Upper lobe of left lung (tissue), 6 donors: ENCODE results near the gene SCLY. TPM values are rescaled to one million over a fixed set of nuclear protein-coding genes. Genes with fewer than 3 reads are reported as not detected.
A peak's percentile ranks its signal among the peaks of the same experiment; 100 is the strongest.

ENCODE experiments used
- ATAC-seq, 2 donors: fragments of 200-7000 bp; cut with Tn5 transposase; one replicate each; pipeline ENCODE4 v1.9.1; 2022; ENCODE audit warnings: mild to moderate bottlenecking in 2 of 2, moderate library complexity in 2 of 2; ENCODE audit not compliant: low FRiP score in 2 of 2
- DNase-seq, 2 donors: peaks; one replicate each; pipeline ENCODE4 v3.0.0-alpha.2; 2019 to 2020
- H3K27ac ChIP-seq, 4 donors: fragments of 200-600 bp; sonication (generic); one replicate each; pipeline ENCODE4 v1.5.1; 2016 to 2019
- H3K27me3 ChIP-seq, 4 donors: fragments of 200-600 bp; sonication (generic); one replicate each; pipeline ENCODE4 v1.5.1; 2017 to 2019
- H3K36me3 ChIP-seq, 4 donors: fragments of 200-600 bp; sonication (generic); one replicate each; pipeline ENCODE4 v1.5.1; 2016 to 2019
- H3K4me1 ChIP-seq, 4 donors: fragments of 200-600 bp; sonication (generic); one replicate each; pipeline ENCODE4 v1.5.1; 2018 to 2019
- H3K4me3 ChIP-seq, 4 donors: fragments of 200-600 bp; sonication (generic); one replicate each; pipeline ENCODE4 v1.5.1; 2017 to 2019; ENCODE audit warnings: mild to moderate bottlenecking in 2 of 4, moderate library complexity in 1 of 4
- H3K9me3 ChIP-seq, 4 donors: fragments of 200-600 bp; sonication (generic); one replicate each; pipeline ENCODE4 v1.5.1; 2018 to 2019
- CTCF ChIP-seq, 6 experiments: fragments of 450-650 bp in 4 of 6; fragments of 200-600 bp in 2 of 6; sonication (generic) in 2 of 6; IDR thresholded peaks; one replicate each; pipeline ENCODE4 v1.5.1; 2016 to 2019; ENCODE audit warnings: antibody characterized with exemption in 6 of 6
- EP300 ChIP-seq, 4 donors: sonication (generic); formaldehyde crosslinking; IDR thresholded peaks; one replicate each; pipeline ENCODE4 v1.5.1; 2017; ENCODE audit warnings: antibody characterized with exemption in 4 of 4, control low read depth in 2 of 4
- POLR2A ChIP-seq, 4 donors: fragments of 450-650 bp; IDR thresholded peaks; one replicate each; pipeline ENCODE4 v1.5.1; 2016 to 2017; ENCODE audit warnings: antibody characterized with exemption in 4 of 4, mild to moderate bottlenecking in 2 of 4
- POLR2AphosphoS5 ChIP-seq, 2 donors: sonication (generic); formaldehyde crosslinking; IDR thresholded peaks; one replicate each; pipeline ENCODE4 v1.5.1; 2017; ENCODE audit warnings: antibody characterized with exemption in 2 of 2
- WGBS, 2 donors: methylation state at CpG; one replicate each; pipeline ENCODE4 v1.1.5; 2017 to 2018; 5-methylcytosine and 5-hydroxymethylcytosine counted together
- total RNA-seq, 6 donors: library from RNA; depleted of rRNA in 4 of 6; stranded (reverse); fragments of >200 nt in 4 of 6; gene quantifications; one replicate each; pipeline versions ENCODE4 v1.1.0 to v1.2.1, GENCODE V29; 2016 to 2021
- donor health status: DM: no; HTN: no; CAD: no; lungs with moderate emphysema.
- donor health status: DM: no; HTN: yes; CAD: no; lungs with severe emphysema.

SCLY gene
- total RNA-seq, 6 donors from 2014 or later: 9.4 to 19.9 (median 11.1) TPM

- no peak overlapping the region for H3K27ac ChIP-seq
- DNase-seq: peak in 1 of 2 donors; percentile 70
- 86 to 95% methylated on average over 12 to 21 of the region's 22 CpGs for WGBS, 2 donors
These were observed 67.2 kb downstream of the SCLY start for GRCh38 chr2:238128061-238128440.

GRCh38 chr2:238128534-238129001, 67.8 kb downstream of the SCLY start:
- Histone ChIP-seq H3K36me3 (no peaks in the 10 kb centered on the region), H3K4me3 (no peak overlapping the region), H3K27me3 (no peaks in the 10 kb centered on the region), H3K9me3 (no peaks in the 10 kb centered on the region), H3K4me1 (peaks cover 0 to 7% (median 3%) of the 10 kb centered on the region in 4 donors), H3K27ac (no peak overlapping the region)
- ATAC-seq (no peak), DNase-seq (peak in 1 of 2 donors; percentile 82)
- TF ChIP-seq POLR2AphosphoS5 (IDR thresholded peaks at IDR 0.05) (no peak), CTCF (IDR thresholded peaks at IDR 0.05) (no peak), POLR2A (IDR thresholded peaks at IDR 0.05) (no peak), EP300 (IDR thresholded peaks at IDR 0.05) (no peak)
- WGBS, 2 donors: 71 to 81% methylated on average over 7 to 30 of the region's 30 CpGs

More at GRCh38 chr2:238128061-238128440, 67.2 kb downstream of the SCLY start:
- H3K4me3 ChIP-seq: no peak overlapping the region
- peaks cover 0 to 7% (median 3%) of the 10 kb centered on the region in 4 donors for H3K4me1 ChIP-seq
- H3K36me3 ChIP-seq: no peaks in the 10 kb centered on the region
- H3K27me3 ChIP-seq: no peaks in the 10 kb centered on the region
- H3K9me3 ChIP-seq: no peaks in the 10 kb centered on the region
- TF ChIP-seq CTCF (IDR thresholded peaks at IDR 0.05) (no peak), POLR2A (IDR thresholded peaks at IDR 0.05) (no peak), EP300 (IDR thresholded peaks at IDR 0.05) (no peak), POLR2AphosphoS5 (IDR thresholded peaks at IDR 0.05) (no peak)
- no peak for ATAC-seq

- peaks cover 0 to 7% (median 3%) of the 10 kb centered on the region in 4 donors for H3K4me1 ChIP-seq
- no peaks in the 10 kb centered on the region for H3K36me3 ChIP-seq
- peak in 1 of 2 donors; percentile 52 for DNase-seq
- H3K9me3 ChIP-seq: no peaks in the 10 kb centered on the region
- no peaks in the 10 kb centered on the region for H3K27me3 ChIP-seq
- H3K4me3 ChIP-seq: no peak overlapping the region
- no peak overlapping the region for H3K27ac ChIP-seq
- ATAC-seq: no peak
- WGBS, 2 donors: 89% methylated on average over 11 to 22 of the region's 22 CpGs
- TF ChIP-seq EP300 (IDR thresholded peaks at IDR 0.05) (no peak), CTCF (IDR thresholded peaks at IDR 0.05) (no peak), POLR2A (IDR thresholded peaks at IDR 0.05) (no peak), POLR2AphosphoS5 (IDR thresholded peaks at IDR 0.05) (no peak)
These were observed 68.6 kb downstream of the SCLY start for GRCh38 chr2:238129166-238130010.

GRCh38 chr2:238130111-238130695, 69.4 kb downstream of the SCLY start:
- H3K4me3 ChIP-seq: no peak overlapping the region
- TF ChIP-seq POLR2AphosphoS5 (IDR thresholded peaks at IDR 0.05) (no peak), CTCF (IDR thresholded peaks at IDR 0.05) (no peak), POLR2A (IDR thresholded peaks at IDR 0.05) (no peak), EP300 (IDR thresholded peaks at IDR 0.05) (no peak)

More at GRCh38 chr2:238130111-238130695, 69.4 kb downstream of the SCLY start:
- WGBS, 2 donors: 95% methylated on average over 4 of the region's 28 CpGs; no CpG with 5 or more reads in 1 of the 2 donors
- H3K4me1 ChIP-seq: peaks cover 0 to 7% (median 3%) of the 10 kb centered on the region in 4 donors
- no peaks in the 10 kb centered on the region for H3K9me3 ChIP-seq
- no peaks in the 10 kb centered on the region for H3K36me3 ChIP-seq
- peak in 1 of 2 donors; percentile 76 for DNase-seq
- no peak for ATAC-seq
- H3K27me3 ChIP-seq: no peaks in the 10 kb centered on the region
- H3K27ac ChIP-seq: no peak overlapping the region
